NCI-H187 (cell line): Measurements from ENCODE around the gene LRCH4.

Experiments
- DNase-seq, 2 experiments: peaks; one replicate each; lab custom pipeline; 2025; lab: John Stamatoyannopoulos, UW

Gene LRCH4

GRCh38 chr7:100582041-100582579, 3.8 kb downstream of the LRCH4 start:
- DNase-seq: no peak

- DNase-seq: no peak
Observed at GRCh38 chr7:100580466-100581283, 5.3 kb downstream of the LRCH4 start.

GRCh38 chr7:100578246-100579183, 7.4 kb downstream of the LRCH4 start:
- no peak for DNase-seq

- no peak for DNase-seq
Observed at GRCh38 chr7:100577507-100577906, 8.4 kb downstream of the LRCH4 start.

- DNase-seq: no peak
Observed at GRCh38 chr7:100577103-100577502, 8.8 kb downstream of the LRCH4 start.

GRCh38 chr7:100576384-100576993, 9.4 kb downstream of the LRCH4 start:
- no peak for DNase-seq

- DNase-seq: no peak
Observed at GRCh38 chr7:100575746-100576383, 10.1 kb downstream of the LRCH4 start.

- no peak for DNase-seq
Observed at GRCh38 chr7:100575206-100575631, 10.7 kb downstream of the LRCH4 start.

- no peak for DNase-seq
Observed at GRCh38 chr7:100574362-100575205, 11.3 kb downstream of the LRCH4 start.

- DNase-seq: no peak
Observed at GRCh38 chr7:100573691-100574361, 12.1 kb downstream of the LRCH4 start, which contains the start of gene SAP25. Gene SAP25 (minus strand): TSS chr7:100573900. CDS start chr7:100573742, 158 bp downstream.

- no peak for DNase-seq
Observed at GRCh38 chr7:100572949-100573675, 12.8 kb downstream of the LRCH4 start.

- no peak for DNase-seq
Observed at GRCh38 chr7:100572281-100572948, 13.5 kb downstream of the LRCH4 start.

GRCh38 chr7:100571829-100572116, 14.2 kb downstream of the LRCH4 start:
- no peak for DNase-seq

- DNase-seq: no peak
Observed at GRCh38 chr7:100570954-100571828, 14.7 kb downstream of the LRCH4 start.

GRCh38 chr7:100568896-100569844, 16.8 kb downstream of the LRCH4 start:
- no peak for DNase-seq

GRCh38 chr7:100568176-100568895, 17.6 kb downstream of the LRCH4 start:
- DNase-seq: no peak
